HFFc6 (cell line): ENCODE measurements around the gene OR10H4. TPM values are rescaled to one million over a fixed set of nuclear protein-coding genes. Genes with fewer than 3 reads are reported as not detected.

Experiments
- DNase-seq: peaks from one replicate; pipeline ENCODE4 v3.0.0-alpha.2; 2018
- H3K27ac Mint-ChIP-seq: 2 replicates; pipeline ENCODE4 v1.8.0; 2020; ENCODE audit warnings: mild to moderate bottlenecking, mixed read lengths
- H3K27me3 Mint-ChIP-seq: 2 replicates; pipeline ENCODE4 v1.8.0; 2021; ENCODE audit warnings: mild to moderate bottlenecking, moderate library complexity, mixed read lengths; ENCODE audit not compliant: insufficient read depth
- H3K36me3 Mint-ChIP-seq: 2 replicates; pipeline ENCODE4 v1.8.0; 2021; ENCODE audit warnings: low read depth, mixed read lengths
- H3K4me1 Mint-ChIP-seq: 2 replicates; pipeline ENCODE4 v1.8.0; 2020; ENCODE audit warnings: low read depth, mixed read lengths
- H3K4me3 Mint-ChIP-seq: 2 replicates; pipeline ENCODE4 v1.8.0; 2020; ENCODE audit warnings: mild to moderate bottlenecking, moderate library complexity, mixed read lengths
- H3K9me3 Mint-ChIP-seq: 2 replicates; pipeline ENCODE4 v1.8.0; 2020; ENCODE audit warnings: mild to moderate bottlenecking, mixed read lengths
- CTCF ChIP-seq: fragments of 200-600 bp; sonication (generic); IDR thresholded peaks from 2 replicates; pipeline ENCODE4 v1.5.0; 2021; ENCODE audit warnings: antibody characterized with exemption, mild to moderate bottlenecking
- total RNA-seq, 6 experiments: library from RNA; stranded (reverse); fragmentation: NEBNext Ultra II Directional; extraction: Animal tissue kit (Norgen Biotek cat#: 25700); gene quantifications; 2 replicates in 1 of 6; 3 replicates in 5 of 6; pipeline ENCODE4 v1.2.3, GENCODE V29; 2021

The OR10H4 gene
- total RNA-seq, 6 experiments from 2014 or later: not detected

GRCh38 chr19:15911599-15912235 lies 37.1 kb upstream of the OR10H4 start:
- DNase-seq: no peak
- Mint-ChIP-seq H3K36me3 (no peaks in the 10 kb centered on the region), H3K27ac (no peak overlapping the region), H3K9me3 (peaks cover 26% of the 10 kb centered on the region), H3K4me1 (no peaks in the 10 kb centered on the region), H3K4me3 (no peak overlapping the region), H3K27me3 (peaks cover 7% of the 10 kb centered on the region)
- TF ChIP-seq CTCF: no peak

GRCh38 chr19:15913384-15913783 lies 35.4 kb upstream of the OR10H4 start:
- Mint-ChIP-seq H3K36me3 (no peaks in the 10 kb centered on the region), H3K9me3 (peaks cover 23% of the 10 kb centered on the region), H3K4me3 (no peak overlapping the region), H3K27me3 (peaks cover 7% of the 10 kb centered on the region), H3K27ac (no peak overlapping the region), H3K4me1 (no peaks in the 10 kb centered on the region)
- no peak for TF ChIP-seq CTCF
- DNase-seq: no peak

- no peak for DNase-seq
- H3K27me3 Mint-ChIP-seq: peaks cover 7% of the 10 kb centered on the region
- no peak for TF ChIP-seq CTCF
- peaks cover 23% of the 10 kb centered on the region for H3K9me3 Mint-ChIP-seq
- H3K27ac Mint-ChIP-seq: no peak overlapping the region
- H3K36me3 Mint-ChIP-seq: no peaks in the 10 kb centered on the region
- H3K4me1 Mint-ChIP-seq: no peaks in the 10 kb centered on the region
- H3K4me3 Mint-ChIP-seq: no peak overlapping the region
These were observed 35.0 kb upstream of the OR10H4 start for GRCh38 chr19:15913830-15914229.

DNA sequence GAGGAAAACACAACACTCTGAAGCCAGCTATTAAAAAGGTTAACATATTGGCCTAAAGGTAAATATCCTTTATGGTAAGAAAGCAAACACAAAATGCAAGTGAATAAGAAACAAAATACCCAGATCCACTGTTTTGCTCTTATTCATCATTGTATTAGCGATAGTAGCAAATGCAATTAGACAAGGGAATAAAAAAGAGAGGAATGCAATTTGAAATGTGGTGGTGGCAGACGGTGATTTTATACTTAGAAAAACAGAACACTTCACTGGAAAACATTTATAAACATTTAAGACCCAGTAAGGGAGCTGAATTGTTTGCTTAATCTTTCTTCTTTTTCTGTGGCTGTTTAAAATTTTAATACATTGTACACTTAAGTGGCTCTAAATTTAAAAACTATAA lies 33.7 kb upstream of the OR10H4 start:
- Mint-ChIP-seq H3K27ac (no peak overlapping the region), H3K4me1 (no peaks in the 10 kb centered on the region), H3K27me3 (peaks cover 7% of the 10 kb centered on the region), H3K4me3 (no peak overlapping the region), H3K9me3 (peaks cover 23% of the 10 kb centered on the region), H3K36me3 (no peaks in the 10 kb centered on the region)
- no peak for DNase-seq
- TF ChIP-seq CTCF: no peak

DNA sequence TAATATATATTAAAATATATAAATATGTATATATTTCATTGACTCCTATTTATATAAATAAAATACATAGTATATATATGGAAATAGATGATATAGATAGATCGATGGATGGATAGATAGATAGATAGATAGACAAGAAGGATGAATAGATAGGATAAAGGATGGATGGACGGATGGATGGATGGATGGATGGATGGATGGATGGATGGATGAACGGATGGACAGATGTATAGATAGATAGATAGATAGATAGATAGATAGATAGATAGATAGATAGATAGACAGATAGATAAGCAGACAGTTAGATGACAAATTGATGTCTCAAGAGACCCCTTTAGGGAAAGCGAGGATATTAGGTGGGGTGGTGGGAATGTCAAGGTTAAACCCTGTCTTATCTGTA lies 29.6 kb upstream of the OR10H4 start:
- no peak for DNase-seq
- no peaks in the 10 kb centered on the region; the same call in 1 of the 2 replicates for H3K27me3 Mint-ChIP-seq
- TF ChIP-seq CTCF: no peak
- H3K9me3 Mint-ChIP-seq: peaks cover 20% of the 10 kb centered on the region
- H3K36me3 Mint-ChIP-seq: no peaks in the 10 kb centered on the region
- no peak overlapping the region for H3K27ac Mint-ChIP-seq
- no peaks in the 10 kb centered on the region for H3K4me1 Mint-ChIP-seq
- no peak overlapping the region for H3K4me3 Mint-ChIP-seq
